ENCODE results near the gene PDE4B. TPM values are rescaled to one million over a fixed set of nuclear protein-coding genes. Genes with fewer than 3 reads are reported as not detected.
"Not testable (repeated sequence)": the region's sequence is repeated elsewhere in the genome, so short reads cannot be mapped to it uniquely, and the experiment has no call there.

Gene PDE4B
- total RNA-seq, 4 donors from 2014 or later = 5.2 to 16.6 (median 9.6) TPM

DNA sequence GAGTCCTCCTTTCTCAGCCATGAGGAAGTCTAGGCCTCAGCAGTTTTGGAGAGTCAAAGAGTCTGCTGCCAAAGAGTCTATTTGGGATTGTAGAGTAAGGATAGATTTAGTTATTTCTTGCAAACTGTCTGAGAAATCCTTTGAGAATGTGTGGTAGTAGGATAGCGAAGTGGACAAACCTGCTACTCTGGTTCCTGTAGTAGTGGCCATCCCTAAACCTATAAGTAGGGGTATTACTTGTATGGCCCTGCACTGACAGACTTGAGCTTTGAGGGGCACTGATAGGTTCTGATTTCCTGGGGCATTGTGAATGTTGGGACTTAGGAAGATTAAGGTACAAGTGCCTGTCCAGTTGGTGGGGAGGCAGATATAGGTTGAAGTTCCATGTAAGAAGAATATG lies 625.3 kb downstream of the PDE4B start:
- 82 to 92% methylated on average over 1 of the region's 1 CpG for WGBS, 2 donors
- Histone ChIP-seq H3K27me3 (no peaks in the 10 kb centered on the region), H3K4me3 (no peak overlapping the region), H3K27ac (no peak overlapping the region), H3K36me3 (no peaks in the 10 kb centered on the region), H3K9me3 (peaks cover 0 to 23% (median 3%) of the 10 kb centered on the region in 4 donors), H3K4me1 (no peaks in the 10 kb centered on the region)
- no peak for TF ChIP-seq POLR2A (IDR thresholded peaks at IDR 0.05)
- TF ChIP-seq, protein P1, sequence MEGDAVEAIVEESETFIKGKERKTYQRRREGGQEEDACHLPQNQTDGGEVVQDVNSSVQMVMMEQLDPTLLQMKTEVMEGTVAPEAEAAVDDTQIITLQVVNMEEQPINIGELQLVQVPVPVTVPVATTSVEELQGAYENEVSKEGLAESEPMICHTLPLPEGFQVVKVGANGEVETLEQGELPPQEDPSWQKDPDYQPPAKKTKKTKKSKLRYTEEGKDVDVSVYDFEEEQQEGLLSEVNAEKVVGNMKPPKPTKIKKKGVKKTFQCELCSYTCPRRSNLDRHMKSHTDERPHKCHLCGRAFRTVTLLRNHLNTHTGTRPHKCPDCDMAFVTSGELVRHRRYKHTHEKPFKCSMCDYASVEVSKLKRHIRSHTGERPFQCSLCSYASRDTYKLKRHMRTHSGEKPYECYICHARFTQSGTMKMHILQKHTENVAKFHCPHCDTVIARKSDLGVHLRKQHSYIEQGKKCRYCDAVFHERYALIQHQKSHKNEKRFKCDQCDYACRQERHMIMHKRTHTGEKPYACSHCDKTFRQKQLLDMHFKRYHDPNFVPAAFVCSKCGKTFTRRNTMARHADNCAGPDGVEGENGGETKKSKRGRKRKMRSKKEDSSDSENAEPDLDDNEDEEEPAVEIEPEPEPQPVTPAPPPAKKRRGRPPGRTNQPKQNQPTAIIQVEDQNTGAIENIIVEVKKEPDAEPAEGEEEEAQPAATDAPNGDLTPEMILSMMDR (IDR thresholded peaks at IDR 0.05) = no peak
- TF ChIP-seq EP300 (IDR thresholded peaks at IDR 0.05) = no peak
- no peak for DNase-seq (ENCODE audit: low spot score in 2 of 2)

DNA sequence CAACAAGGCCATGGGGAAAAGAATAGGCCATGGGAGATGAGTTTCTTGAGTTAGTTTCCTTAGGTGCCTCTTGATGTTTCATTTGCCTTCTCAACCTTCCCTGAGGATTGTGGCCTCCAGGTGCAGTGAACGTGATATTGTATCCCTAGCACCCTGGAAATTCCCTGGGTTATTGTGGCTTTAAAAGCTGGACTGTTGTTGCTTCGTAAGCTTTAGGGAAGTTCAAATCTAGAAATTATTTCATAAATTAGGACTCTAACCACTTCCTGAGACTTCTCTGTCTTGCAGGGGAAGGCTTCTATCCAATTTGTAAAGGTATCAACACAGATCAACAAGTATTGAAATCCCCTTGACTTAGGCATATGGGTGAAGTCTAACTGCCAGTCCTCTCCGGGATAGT lies 627.5 kb downstream of the PDE4B start:
- not testable (repeated sequence) for H3K4me3 ChIP-seq; H3K27ac ChIP-seq; H3K4me1 ChIP-seq; DNase-seq (ENCODE audit: low spot score in 2 of 2); H3K27me3 ChIP-seq; H3K36me3 ChIP-seq
- peaks cover 0 to 23% (median 3%) of the 10 kb centered on the region in 4 donors for H3K9me3 ChIP-seq
- 82 to 87% methylated on average over 3 of the region's 3 CpGs for WGBS, 2 donors

- not testable (repeated sequence) for H3K27me3 ChIP-seq; H3K4me1 ChIP-seq; H3K27ac ChIP-seq; H3K4me3 ChIP-seq; DNase-seq (ENCODE audit: low spot score in 2 of 2); H3K36me3 ChIP-seq
- 86 to 94% methylated on average over 2 of the region's 2 CpGs for WGBS, 2 donors
- H3K9me3 ChIP-seq = peaks cover 0 to 23% (median 3%) of the 10 kb centered on the region in 4 donors
Observed at GRCh38 chr1:66420906-66421305, 628.2 kb downstream of the PDE4B start.

GRCh38 chr1:66422804-66423203 lies 630.1 kb downstream of the PDE4B start:
- TF ChIP-seq, protein P1 (IDR thresholded peaks at IDR 0.05) = no peak
- no peak for TF ChIP-seq POLR2A (IDR thresholded peaks at IDR 0.05)
- TF ChIP-seq EP300 (IDR thresholded peaks at IDR 0.05) = no peak
- 67 to 87% methylated on average over 4 of the region's 4 CpGs for WGBS, 2 donors
- Histone ChIP-seq H3K4me3 (no peak overlapping the region), H3K9me3 (peaks cover 0 to 15% (median 2%) of the 10 kb centered on the region in 4 donors), H3K27ac (no peak overlapping the region), H3K27me3 (no peaks in the 10 kb centered on the region), H3K36me3 (no peaks in the 10 kb centered on the region), H3K4me1 (no peaks in the 10 kb centered on the region)
- DNase-seq (ENCODE audit: low spot score in 2 of 2) = no peak

Small RNAs within 50 kb of the gene (small RNA-seq; reads per million reads assigned to genes)
- gene RN7SL854P = not detected
- gene RNU4-88P = not detected
